HCT116 (cell line): ENCODE results near the gene TSPAN2.

Source experiments
- POLR2A ChIP-seq: IDR thresholded peaks from 2 replicates; pipeline ENCODE4 v1.7.0; 2011; ENCODE audit warnings: borderline replicate concordance; ENCODE audit not compliant: insufficient read depth, insufficient read length; ENCODE audit errors: extremely low read depth
- SIN3A ChIP-seq: IDR thresholded peaks from 2 replicates; pipeline ENCODE4 v1.6.1; 2012; ENCODE audit warnings: low read depth
- TCF7L2 ChIP-seq: IDR thresholded peaks from 2 replicates; pipeline ENCODE4 v1.7.0; 2011; ENCODE audit warnings: borderline replicate concordance, inconsistent platforms; ENCODE audit not compliant: insufficient read depth, insufficient read length; ENCODE audit errors: extremely low read depth
- TF ChIP-seq, protein P1 (sequence below), 3 experiments: fragments of 200-600 bp in 1 of 3; sonication (generic) in 1 of 3; IDR thresholded peaks in 2 of 3; conservative IDR thresholded peaks in 1 of 3; 2 replicates each; pipeline ENCODE4 v1.5.1; 2012 to 2017; ENCODE audit warnings: low read depth in 2 of 3, low read length in 2 of 3, antibody characterized with exemption in 1 of 3, borderline replicate concordance in 1 of 3, control low read depth in 1 of 3, mild to moderate bottlenecking in 1 of 3, mixed read lengths in 1 of 3, mixed run types in 1 of 3, moderate library complexity in 1 of 3; ENCODE audit not compliant: insufficient read depth in 1 of 3
- TF ChIP-seq, protein P2 (sequence below): IDR thresholded peaks from 2 replicates; pipeline ENCODE4 v1.6.1; 2011; ENCODE audit warnings: mild to moderate bottlenecking, low read length, moderate library complexity; ENCODE audit not compliant: insufficient replicate concordance; ENCODE audit errors: extremely low read depth

DNA sequence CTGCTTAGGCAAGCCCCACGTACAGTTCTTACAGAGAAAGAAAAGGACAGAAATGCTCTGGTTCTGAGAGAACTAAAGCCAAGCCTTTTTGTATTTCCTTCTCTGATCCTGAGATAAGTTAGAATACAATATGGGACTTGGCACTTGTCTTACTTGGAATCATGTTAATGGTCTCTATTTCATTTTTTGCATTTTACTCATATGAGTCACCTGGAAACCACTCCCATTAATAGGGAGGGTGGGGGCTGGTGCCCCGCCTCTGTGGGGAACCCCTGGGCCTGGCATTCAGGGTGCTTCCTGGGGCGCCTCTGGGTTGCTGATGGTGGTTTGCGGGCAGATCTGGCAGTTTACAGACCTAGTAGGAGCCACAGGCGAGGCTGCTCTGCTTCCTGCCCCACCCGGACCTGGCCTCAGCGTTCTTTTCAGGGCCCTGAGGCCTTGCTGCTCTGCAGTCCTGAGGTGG lies 26.7 kb downstream of the TSPAN2 start:
- no peak for TF ChIP-seq SIN3A
- TF ChIP-seq POLR2A, result no peak
- TF ChIP-seq, protein P1, sequence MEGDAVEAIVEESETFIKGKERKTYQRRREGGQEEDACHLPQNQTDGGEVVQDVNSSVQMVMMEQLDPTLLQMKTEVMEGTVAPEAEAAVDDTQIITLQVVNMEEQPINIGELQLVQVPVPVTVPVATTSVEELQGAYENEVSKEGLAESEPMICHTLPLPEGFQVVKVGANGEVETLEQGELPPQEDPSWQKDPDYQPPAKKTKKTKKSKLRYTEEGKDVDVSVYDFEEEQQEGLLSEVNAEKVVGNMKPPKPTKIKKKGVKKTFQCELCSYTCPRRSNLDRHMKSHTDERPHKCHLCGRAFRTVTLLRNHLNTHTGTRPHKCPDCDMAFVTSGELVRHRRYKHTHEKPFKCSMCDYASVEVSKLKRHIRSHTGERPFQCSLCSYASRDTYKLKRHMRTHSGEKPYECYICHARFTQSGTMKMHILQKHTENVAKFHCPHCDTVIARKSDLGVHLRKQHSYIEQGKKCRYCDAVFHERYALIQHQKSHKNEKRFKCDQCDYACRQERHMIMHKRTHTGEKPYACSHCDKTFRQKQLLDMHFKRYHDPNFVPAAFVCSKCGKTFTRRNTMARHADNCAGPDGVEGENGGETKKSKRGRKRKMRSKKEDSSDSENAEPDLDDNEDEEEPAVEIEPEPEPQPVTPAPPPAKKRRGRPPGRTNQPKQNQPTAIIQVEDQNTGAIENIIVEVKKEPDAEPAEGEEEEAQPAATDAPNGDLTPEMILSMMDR (IDR thresholded peaks at IDR 0.05 in 2 of 3, conservative IDR thresholded peaks at IDR 0.05 in 1 of 3; ENCODE audit: borderline replicate concordance in 1 of 3, insufficient read depth in 1 of 3, low read depth in 2 of 3, low read length in 2 of 3), result no peak
- TF ChIP-seq, protein P2, sequence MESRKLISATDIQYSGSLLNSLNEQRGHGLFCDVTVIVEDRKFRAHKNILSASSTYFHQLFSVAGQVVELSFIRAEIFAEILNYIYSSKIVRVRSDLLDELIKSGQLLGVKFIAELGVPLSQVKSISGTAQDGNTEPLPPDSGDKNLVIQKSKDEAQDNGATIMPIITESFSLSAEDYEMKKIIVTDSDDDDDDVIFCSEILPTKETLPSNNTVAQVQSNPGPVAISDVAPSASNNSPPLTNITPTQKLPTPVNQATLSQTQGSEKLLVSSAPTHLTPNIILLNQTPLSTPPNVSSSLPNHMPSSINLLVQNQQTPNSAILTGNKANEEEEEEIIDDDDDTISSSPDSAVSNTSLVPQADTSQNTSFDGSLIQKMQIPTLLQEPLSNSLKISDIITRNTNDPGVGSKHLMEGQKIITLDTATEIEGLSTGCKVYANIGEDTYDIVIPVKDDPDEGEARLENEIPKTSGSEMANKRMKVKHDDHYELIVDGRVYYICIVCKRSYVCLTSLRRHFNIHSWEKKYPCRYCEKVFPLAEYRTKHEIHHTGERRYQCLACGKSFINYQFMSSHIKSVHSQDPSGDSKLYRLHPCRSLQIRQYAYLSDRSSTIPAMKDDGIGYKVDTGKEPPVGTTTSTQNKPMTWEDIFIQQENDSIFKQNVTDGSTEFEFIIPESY, result no peak
- TF ChIP-seq TCF7L2, result no peak
